ENCODE measurements around the gene PLEKHH2. TPM values are rescaled to one million over a fixed set of nuclear protein-coding genes. Genes with fewer than 3 reads are reported as not detected.
"Not testable (repeated sequence)": the region's sequence is repeated elsewhere in the genome, so short reads cannot be mapped to it uniquely, and the experiment has no call there.

The PLEKHH2 gene
- total RNA-seq, 4 donors from 2014 or later = 44.6 to 78.7 (median 48.0) TPM

DNA sequence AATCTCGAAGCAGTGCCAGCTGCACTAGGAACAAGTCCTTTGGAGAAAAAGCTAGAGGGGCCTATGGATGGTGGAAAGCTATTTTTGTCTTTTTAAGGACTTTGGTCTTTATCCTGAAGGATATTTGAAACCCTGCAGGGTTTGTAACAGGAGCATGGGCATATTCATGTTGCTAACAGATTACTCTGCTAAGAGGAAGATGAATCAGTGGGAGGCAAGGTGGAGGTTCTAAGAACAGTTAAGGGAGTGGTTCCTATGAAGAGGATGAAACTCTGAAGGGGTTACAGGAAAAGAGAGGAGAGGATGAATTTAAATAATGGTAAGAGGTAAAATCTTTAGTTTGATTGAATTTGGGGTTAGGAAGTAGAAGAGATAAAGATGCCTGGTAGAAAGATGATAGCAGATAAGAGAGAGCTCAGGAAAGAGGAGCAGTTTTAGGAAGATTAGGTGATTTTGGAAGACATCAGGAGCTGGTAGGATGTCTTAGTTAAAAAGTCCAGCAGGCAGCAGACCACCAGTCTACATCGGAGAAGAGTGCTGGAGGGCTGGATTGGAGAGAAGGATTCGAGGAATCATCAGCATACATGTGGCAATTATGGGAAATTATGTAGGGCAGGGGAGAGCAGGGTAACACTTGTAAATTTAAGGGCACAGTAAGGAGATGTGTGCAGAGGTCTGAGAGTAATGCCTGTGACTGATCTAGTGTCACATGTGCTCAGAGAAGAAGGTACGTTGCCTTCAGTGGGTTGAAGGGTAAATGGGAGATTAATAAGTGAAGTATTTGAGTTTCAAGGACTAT is 78.4 kb downstream of the PLEKHH2 start:
- no peaks in the 10 kb centered on the region for H3K9me3 ChIP-seq
- no peaks in the 10 kb centered on the region for H3K36me3 ChIP-seq
- no peak overlapping the region for H3K4me3 ChIP-seq
- no peaks in the 10 kb centered on the region for H3K4me1 ChIP-seq
- no peak for DNase-seq (ENCODE audit: low spot score in 2 of 2)
- TF ChIP-seq EP300 (IDR thresholded peaks at IDR 0.05) (no peak), POLR2A (IDR thresholded peaks at IDR 0.05) (no peak)
- TF ChIP-seq, protein P1, sequence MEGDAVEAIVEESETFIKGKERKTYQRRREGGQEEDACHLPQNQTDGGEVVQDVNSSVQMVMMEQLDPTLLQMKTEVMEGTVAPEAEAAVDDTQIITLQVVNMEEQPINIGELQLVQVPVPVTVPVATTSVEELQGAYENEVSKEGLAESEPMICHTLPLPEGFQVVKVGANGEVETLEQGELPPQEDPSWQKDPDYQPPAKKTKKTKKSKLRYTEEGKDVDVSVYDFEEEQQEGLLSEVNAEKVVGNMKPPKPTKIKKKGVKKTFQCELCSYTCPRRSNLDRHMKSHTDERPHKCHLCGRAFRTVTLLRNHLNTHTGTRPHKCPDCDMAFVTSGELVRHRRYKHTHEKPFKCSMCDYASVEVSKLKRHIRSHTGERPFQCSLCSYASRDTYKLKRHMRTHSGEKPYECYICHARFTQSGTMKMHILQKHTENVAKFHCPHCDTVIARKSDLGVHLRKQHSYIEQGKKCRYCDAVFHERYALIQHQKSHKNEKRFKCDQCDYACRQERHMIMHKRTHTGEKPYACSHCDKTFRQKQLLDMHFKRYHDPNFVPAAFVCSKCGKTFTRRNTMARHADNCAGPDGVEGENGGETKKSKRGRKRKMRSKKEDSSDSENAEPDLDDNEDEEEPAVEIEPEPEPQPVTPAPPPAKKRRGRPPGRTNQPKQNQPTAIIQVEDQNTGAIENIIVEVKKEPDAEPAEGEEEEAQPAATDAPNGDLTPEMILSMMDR (IDR thresholded peaks at IDR 0.05) = no peak
- H3K27me3 ChIP-seq = no peaks in the 10 kb centered on the region
- H3K27ac ChIP-seq = no peak overlapping the region
- 87 to 90% methylated on average over 4 of the region's 4 CpGs for WGBS, 2 donors

DNA sequence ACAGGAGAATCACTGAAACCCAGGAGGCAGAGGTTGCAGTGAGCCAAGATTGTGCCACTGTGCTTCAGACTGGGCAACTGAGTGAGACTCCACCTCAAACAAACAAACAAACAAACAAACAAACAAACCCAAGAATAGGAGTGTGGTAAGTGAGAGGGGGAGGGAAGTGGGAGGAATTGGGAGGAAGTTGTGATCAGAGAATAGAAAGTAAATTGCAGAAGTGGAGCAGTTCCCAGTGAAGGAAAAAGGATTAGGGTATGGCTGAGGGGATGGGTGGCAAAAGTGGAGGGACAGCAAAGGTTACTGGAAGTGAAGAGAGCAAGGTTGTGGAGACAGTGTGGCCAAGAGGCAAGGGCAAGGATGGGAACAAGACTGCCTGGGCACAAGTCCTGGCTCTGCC is 80.3 kb downstream of the PLEKHH2 start:
- Histone ChIP-seq H3K27me3 (no peaks in the 10 kb centered on the region), H3K36me3 (no peaks in the 10 kb centered on the region), H3K4me1 (no peaks in the 10 kb centered on the region)

DNA sequence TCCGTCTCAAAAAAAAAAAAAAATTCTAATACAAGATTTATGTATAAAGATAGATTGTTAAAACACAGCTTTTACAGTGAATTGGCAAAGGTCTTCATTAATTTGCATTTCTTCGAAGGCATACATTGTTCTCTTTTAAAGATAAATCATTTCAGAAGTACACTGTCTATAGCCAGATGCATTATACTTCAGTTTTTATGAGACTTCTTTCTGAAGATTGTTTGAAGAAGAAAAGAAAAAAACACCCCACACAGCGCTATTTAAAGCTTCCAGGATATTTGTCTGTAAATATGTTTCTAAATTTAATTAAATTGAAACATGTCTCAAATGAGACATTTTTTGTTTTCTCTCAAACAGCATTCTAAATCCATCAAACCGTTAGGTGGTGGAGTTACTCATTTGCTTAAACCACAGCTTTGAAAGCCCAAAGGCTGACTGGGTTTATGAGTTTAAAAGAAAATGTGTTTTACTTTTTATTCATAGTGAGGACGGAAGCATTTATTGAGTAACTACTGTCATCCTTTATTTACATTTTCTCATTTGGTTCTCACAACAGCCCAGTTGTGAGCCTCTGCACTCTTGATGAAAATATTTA is 81.6 kb downstream of the PLEKHH2 start:
- Histone ChIP-seq H3K4me3 (no peak overlapping the region), H3K9me3 (no peaks in the 10 kb centered on the region), H3K36me3 (no peaks in the 10 kb centered on the region), H3K27me3 (no peaks in the 10 kb centered on the region), H3K27ac (no peak overlapping the region), H3K4me1 (no peaks in the 10 kb centered on the region)
- TF ChIP-seq EP300 (IDR thresholded peaks at IDR 0.05) (no peak), POLR2A (IDR thresholded peaks at IDR 0.05) (no peak)
- TF ChIP-seq, protein P1 (IDR thresholded peaks at IDR 0.05) = no peak
- 56 to 63% methylated on average over 5 of the region's 5 CpGs for WGBS, 2 donors
- no peak for DNase-seq (ENCODE audit: low spot score in 2 of 2)

More for the DNA sequence above, 80.3 kb downstream of the PLEKHH2 start:
- no peak overlapping the region for H3K27ac ChIP-seq
- H3K9me3 ChIP-seq = no peaks in the 10 kb centered on the region
- no peak for DNase-seq (ENCODE audit: low spot score in 2 of 2)
- H3K4me3 ChIP-seq = no peak overlapping the region
- TF ChIP-seq, protein P1 (IDR thresholded peaks at IDR 0.05) = no peak
- TF ChIP-seq POLR2A (IDR thresholded peaks at IDR 0.05) (no peak), EP300 (IDR thresholded peaks at IDR 0.05) (no peak)

DNA sequence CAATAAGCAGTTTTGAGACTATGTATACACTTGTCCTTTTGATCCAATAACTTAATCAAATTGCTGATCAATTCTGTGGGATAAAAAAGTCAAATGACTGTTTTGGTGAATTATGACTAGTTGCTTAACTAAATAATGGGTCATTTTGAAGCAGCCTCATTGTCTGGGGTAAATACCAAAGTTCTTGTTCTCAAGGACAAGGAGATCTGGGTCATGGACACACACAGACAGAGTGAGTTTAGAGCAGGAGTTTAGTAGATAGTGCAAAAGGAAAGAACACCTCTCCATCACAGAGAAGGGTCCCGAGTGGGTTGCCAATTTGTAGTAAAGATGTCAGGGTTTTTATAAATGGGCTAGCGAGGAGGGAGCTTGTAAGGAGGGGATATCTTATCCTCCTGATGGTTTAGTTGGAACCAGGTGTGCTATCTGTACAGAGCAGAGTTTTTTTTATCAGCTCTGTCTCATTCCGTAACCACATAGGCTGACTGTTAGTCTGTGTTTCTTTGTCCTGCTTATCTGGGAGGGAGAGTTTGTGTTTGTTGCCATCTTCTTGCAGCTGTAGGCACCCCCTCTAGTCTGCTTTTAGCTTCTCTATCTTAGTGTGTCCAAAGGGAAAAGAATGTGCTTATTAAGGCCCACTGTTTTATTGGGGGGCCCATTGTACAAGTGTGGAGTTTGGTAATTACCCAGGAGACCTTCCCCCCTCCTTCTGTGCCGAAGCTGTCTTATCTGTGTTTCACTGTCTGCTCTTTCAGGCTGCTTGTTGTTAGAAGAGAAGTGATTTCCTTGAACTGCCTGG is 87.9 kb downstream of the PLEKHH2 start:
- no peak for DNase-seq (ENCODE audit: low spot score in 2 of 2)
- Histone ChIP-seq H3K27ac (no peak overlapping the region), H3K36me3 (no peaks in the 10 kb centered on the region), H3K27me3 (no peaks in the 10 kb centered on the region), H3K4me3 (no peak overlapping the region), H3K4me1 (no peaks in the 10 kb centered on the region), H3K9me3 (no peaks in the 10 kb centered on the region)
- 58 to 63% methylated on average over 4 of the region's 4 CpGs for WGBS, 2 donors
- TF ChIP-seq POLR2A (IDR thresholded peaks at IDR 0.05) = no peak

DNA sequence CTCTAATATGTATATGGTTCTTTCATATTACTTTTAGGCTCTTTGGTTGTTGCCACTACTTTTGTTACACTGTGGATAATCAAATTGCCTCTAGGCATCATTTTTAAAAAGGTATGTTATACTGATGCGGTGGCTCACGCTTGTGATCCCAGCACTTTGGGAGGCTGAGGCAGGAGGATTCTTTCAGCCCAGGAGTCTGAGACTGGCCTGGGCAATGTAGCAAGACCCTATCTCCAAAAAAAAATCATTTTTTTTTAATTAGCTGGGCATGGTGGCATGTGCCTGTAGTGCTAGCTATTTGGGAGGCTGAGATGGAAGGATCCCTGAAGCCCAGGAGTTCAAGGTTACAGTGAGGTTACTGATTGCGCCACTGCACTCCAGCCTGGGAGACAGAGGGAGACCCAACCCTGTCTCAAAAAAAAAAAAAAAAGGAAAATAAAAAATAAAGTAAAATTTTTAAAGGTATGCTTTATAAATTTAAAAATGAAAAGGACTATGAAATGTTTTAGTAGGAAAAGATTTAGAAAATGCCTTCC is 88.7 kb downstream of the PLEKHH2 start:
- no peaks in the 10 kb centered on the region for H3K4me1 ChIP-seq
- H3K9me3 ChIP-seq = no peaks in the 10 kb centered on the region
- TF ChIP-seq EP300 (IDR thresholded peaks at IDR 0.05) (no peak), POLR2A (IDR thresholded peaks at IDR 0.05) (no peak)
- TF ChIP-seq, protein P1 (IDR thresholded peaks at IDR 0.05) = no peak
- no peak for DNase-seq (ENCODE audit: low spot score in 2 of 2)
- WGBS, 2 donors = 94 to 97% methylated on average over 3 of the region's 3 CpGs
- no peaks in the 10 kb centered on the region for H3K36me3 ChIP-seq
- no peak overlapping the region for H3K27ac ChIP-seq
- no peak overlapping the region for H3K4me3 ChIP-seq
- no peaks in the 10 kb centered on the region for H3K27me3 ChIP-seq

DNA sequence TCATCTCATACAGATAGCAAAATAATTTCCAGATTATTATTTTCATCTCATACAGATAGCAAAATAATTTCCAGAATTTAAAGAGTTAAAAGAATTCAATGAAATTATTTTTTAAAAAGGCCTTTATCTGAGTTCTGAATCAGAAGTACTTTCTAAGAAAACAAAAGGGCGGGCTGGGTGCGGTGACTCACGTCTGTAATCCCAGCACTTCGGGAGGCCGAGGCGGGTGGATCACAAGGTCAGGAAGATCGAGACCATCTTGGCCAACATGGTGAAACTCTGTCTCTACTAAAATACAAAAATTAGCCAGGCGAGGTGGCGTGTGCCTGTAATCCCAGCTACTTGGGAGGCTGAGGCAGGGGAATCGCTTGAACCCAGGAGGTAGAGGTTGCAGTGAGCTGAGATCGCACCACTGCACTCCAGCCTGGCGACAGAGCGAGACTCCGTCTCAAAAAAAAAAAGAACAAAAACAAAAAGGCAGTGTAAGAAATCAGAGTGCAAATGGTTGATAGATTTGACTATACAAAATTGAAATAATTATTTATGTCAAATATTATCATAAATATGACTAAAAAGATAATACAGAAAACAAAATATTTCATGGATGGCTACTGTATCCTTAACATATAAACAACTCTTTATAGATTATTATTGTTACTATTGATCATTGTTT is 90.0 kb downstream of the PLEKHH2 start:
- H3K9me3 ChIP-seq; H3K36me3 ChIP-seq; H3K27ac ChIP-seq; H3K4me3 ChIP-seq; DNase-seq (ENCODE audit: low spot score in 2 of 2); H3K27me3 ChIP-seq; H3K4me1 ChIP-seq: not testable (repeated sequence)
- 60 to 64% methylated on average over 14 of the region's 14 CpGs for WGBS, 2 donors
